PC-9 (cell line): ENCODE results near the gene ADAMTS13. TPM values are rescaled to one million over a fixed set of nuclear protein-coding genes. Genes with fewer than 3 reads are reported as not detected.

Experiments used
- BruUV-seq: library from RNA; stranded (reverse); fragments of 400-500 nt; replicated peaks from 2 replicates; lab custom pipeline; 2021; lab: Mats Ljungman, UMichigan
- CTCF ChIA-PET: fragments of 300-600 bp; sonication (Branson Sonifier 250); formaldehyde crosslinking; loops from one replicate; lab custom pipeline; 2022; ENCODE audit warnings: antibody characterized with exemption; lab: Charles Lee
- POLR2A ChIA-PET: fragments of 300-600 bp; sonication (Branson Sonifier 250); formaldehyde crosslinking; loops from one replicate; lab custom pipeline; 2022; ENCODE audit warnings: antibody characterized with exemption; ENCODE audit not compliant: unreplicated experiment; lab: Charles Lee
- DNase-seq, 2 experiments: peaks; one replicate each; pipeline versions ENCODE4 v3.0.0 to v3.0.0-alpha.2; 2015 to 2022; ENCODE audit warnings: mixed read lengths in 1 of 2
- H2AFZ ChIP-seq: fragments of 200-600 bp; sonication (generic); 2 replicates; pipeline ENCODE4 v1.8.1; 2017; ENCODE audit warnings: antibody characterized with exemption
- H3F3A ChIP-seq: fragments of 200-600 bp; sonication (generic); 2 replicates; pipeline ENCODE4 v1.8.1; 2017; ENCODE audit warnings: antibody characterized with exemption, mild to moderate bottlenecking, low read depth; ENCODE audit not compliant: insufficient read depth
- H3K27ac ChIP-seq: fragments of 200-600 bp; sonication (generic); 2 replicates; pipeline ENCODE4 v1.6.1; 2016; ENCODE audit warnings: mixed run types
- H3K27me3 ChIP-seq: fragments of 200-600 bp; sonication (generic); 2 replicates; pipeline ENCODE4 v1.6.1; 2016; ENCODE audit warnings: low read depth, mixed run types; ENCODE audit not compliant: insufficient read depth
- H3K36me3 ChIP-seq: fragments of 200-600 bp; sonication (generic); 2 replicates; pipeline ENCODE4 v1.6.1; 2016; ENCODE audit warnings: low read depth, mixed run types
- H3K4me1 ChIP-seq: fragments of 200-600 bp; sonication (generic); replicated peaks from 2 replicates; pipeline ENCODE4 v1.6.1; 2016; ENCODE audit warnings: mixed run types; ENCODE audit not compliant: insufficient read depth
- H3K4me2 ChIP-seq: fragments of 200-600 bp; sonication (generic); 2 replicates; pipeline ENCODE4 v1.6.1; 2017; ENCODE audit warnings: mixed run types
- H3K4me3 ChIP-seq: fragments of 200-600 bp; sonication (generic); 2 replicates; pipeline ENCODE4 v1.6.1; 2016; ENCODE audit warnings: mixed run types
- H3K79me2 ChIP-seq: fragments of 200-600 bp; sonication (generic); 2 replicates; pipeline ENCODE4 v1.6.1; 2017; ENCODE audit warnings: low read depth, mixed run types
- H3K9me2 ChIP-seq: fragments of 200-600 bp; sonication (generic); 2 replicates; pipeline ENCODE4 v1.8.1; 2017; ENCODE audit warnings: mild to moderate bottlenecking; ENCODE audit not compliant: insufficient read depth
- H3K9me3 ChIP-seq: fragments of 200-600 bp; sonication (generic); 2 replicates; pipeline ENCODE4 v1.8.1; 2016; ENCODE audit warnings: low read depth; ENCODE audit not compliant: insufficient read depth
- H4K20me1 ChIP-seq: fragments of 200-600 bp; sonication (generic); 2 replicates; pipeline ENCODE4 v1.8.1; 2017; ENCODE audit not compliant: insufficient read depth
- EZH2 ChIP-seq: fragments of 200-600 bp; sonication (generic); IDR thresholded peaks from 2 replicates; pipeline ENCODE4 v1.8.0; 2017; ENCODE audit warnings: antibody characterized with exemption, low read depth
- intact Hi-C: fragments of 100-400 bp; cut with micrococcal nuclease; formaldehyde crosslinking; loops from one replicate; pipeline ENCODE4 v1.10.0; 2022; ENCODE audit not compliant: unreplicated experiment
- total RNA-seq: library from RNA; stranded (reverse); gene quantifications from 2 replicates; pipeline ENCODE4 v1.2.3, GENCODE V29; 2021
- TF ChIP-seq, protein P1 (sequence below): fragments of 200-600 bp; sonication (generic); conservative IDR thresholded peaks from 2 replicates; pipeline ENCODE4 v1.6.1; 2017; ENCODE audit warnings: mixed run types, antibody characterized with exemption, mild to moderate bottlenecking, moderate library complexity

The ADAMTS13 gene
- total RNA-seq, 1 experiment from 2014 or later: 7.1 TPM

GRCh38 chr9:133452562-133452961, 30.4 kb downstream of the ADAMTS13 start:
- H3K27ac ChIP-seq: no peak overlapping the region
- H4K20me1 ChIP-seq: no peaks in the 10 kb centered on the region
- H3K4me3 ChIP-seq: no peak overlapping the region
- H3K36me3 ChIP-seq: no peaks in the 10 kb centered on the region
- peaks cover 8% of the 10 kb centered on the region for H3K4me1 ChIP-seq
- no peak for DNase-seq
- no peaks in the 10 kb centered on the region for H3K27me3 ChIP-seq
- TF ChIP-seq, protein P1, sequence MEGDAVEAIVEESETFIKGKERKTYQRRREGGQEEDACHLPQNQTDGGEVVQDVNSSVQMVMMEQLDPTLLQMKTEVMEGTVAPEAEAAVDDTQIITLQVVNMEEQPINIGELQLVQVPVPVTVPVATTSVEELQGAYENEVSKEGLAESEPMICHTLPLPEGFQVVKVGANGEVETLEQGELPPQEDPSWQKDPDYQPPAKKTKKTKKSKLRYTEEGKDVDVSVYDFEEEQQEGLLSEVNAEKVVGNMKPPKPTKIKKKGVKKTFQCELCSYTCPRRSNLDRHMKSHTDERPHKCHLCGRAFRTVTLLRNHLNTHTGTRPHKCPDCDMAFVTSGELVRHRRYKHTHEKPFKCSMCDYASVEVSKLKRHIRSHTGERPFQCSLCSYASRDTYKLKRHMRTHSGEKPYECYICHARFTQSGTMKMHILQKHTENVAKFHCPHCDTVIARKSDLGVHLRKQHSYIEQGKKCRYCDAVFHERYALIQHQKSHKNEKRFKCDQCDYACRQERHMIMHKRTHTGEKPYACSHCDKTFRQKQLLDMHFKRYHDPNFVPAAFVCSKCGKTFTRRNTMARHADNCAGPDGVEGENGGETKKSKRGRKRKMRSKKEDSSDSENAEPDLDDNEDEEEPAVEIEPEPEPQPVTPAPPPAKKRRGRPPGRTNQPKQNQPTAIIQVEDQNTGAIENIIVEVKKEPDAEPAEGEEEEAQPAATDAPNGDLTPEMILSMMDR: no peak
- TF ChIP-seq EZH2: no peak
- no TSS peak for BruUV-seq
- intact Hi-C loops: no loop called here
- POLR2A ChIA-PET: no interaction called here
- no peak overlapping the region for H3K4me2 ChIP-seq
- CTCF ChIA-PET: no interaction called here
- H3K9me2 ChIP-seq: no peaks in the 10 kb centered on the region
- no peaks in the 10 kb centered on the region for H3K9me3 ChIP-seq
- H3F3A ChIP-seq: no peaks in the 10 kb centered on the region
- H3K79me2 ChIP-seq: no peaks in the 10 kb centered on the region
- H2AFZ ChIP-seq: no peak overlapping the region

DNA sequence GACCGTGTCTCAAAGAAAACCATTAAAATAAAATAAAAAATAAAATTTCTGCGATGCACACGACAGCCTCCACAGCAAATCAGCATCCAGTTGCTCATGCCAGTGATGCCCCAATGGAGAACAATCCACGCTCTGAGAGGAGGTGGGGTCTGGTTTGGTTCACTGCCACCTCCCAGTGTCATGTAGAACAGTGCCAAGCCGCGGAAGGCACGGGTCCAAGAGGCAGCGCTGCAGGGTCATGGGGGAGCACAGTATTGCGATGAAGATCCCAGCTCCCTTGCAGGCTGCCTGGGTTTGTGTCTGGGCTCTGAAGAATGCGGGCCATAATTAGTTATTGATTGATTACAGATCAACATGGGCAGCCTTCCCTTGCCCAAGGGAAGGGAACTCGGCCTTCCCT, 31.5 kb downstream of the ADAMTS13 start:
- Histone ChIP-seq H3F3A (no peaks in the 10 kb centered on the region), H3K4me2 (no peak overlapping the region), H3K9me2 (no peaks in the 10 kb centered on the region), H3K27ac (no peak overlapping the region), H3K4me1 (peaks cover 8% of the 10 kb centered on the region), H3K79me2 (no peaks in the 10 kb centered on the region), H4K20me1 (no peaks in the 10 kb centered on the region), H3K4me3 (no peak overlapping the region), H3K9me3 (no peaks in the 10 kb centered on the region), H3K27me3 (no peaks in the 10 kb centered on the region), H3K36me3 (no peaks in the 10 kb centered on the region), H2AFZ (no peak overlapping the region)
- CTCF ChIA-PET: no interaction called here
- BruUV-seq: no TSS peak
- DNase-seq: no peak
- POLR2A ChIA-PET: no interaction called here
- TF ChIP-seq EZH2: no peak
- TF ChIP-seq, protein P1: no peak
- intact Hi-C loops: no loop called here

DNA sequence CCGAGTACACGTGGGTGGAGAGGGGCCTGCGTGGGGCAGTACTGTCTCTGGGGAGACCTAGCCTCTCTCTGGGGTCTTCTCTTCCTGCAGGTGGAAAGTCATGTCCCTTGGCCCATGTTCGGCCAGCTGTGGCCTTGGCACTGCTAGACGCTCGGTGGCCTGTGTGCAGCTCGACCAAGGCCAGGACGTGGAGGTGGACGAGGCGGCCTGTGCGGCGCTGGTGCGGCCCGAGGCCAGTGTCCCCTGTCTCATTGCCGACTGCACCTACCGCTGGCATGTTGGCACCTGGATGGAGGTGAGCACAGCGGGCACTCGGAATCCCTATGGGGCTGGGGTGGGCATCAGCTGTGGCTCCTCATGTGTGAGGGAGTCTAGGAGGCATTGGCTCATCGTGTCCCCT, 32.2 kb downstream of the ADAMTS13 start:
- H4K20me1 ChIP-seq: no peaks in the 10 kb centered on the region
- no peaks in the 10 kb centered on the region for H3K27me3 ChIP-seq
- POLR2A ChIA-PET: no interaction called here
- DNase-seq: no peak
- no peak overlapping the region for H3K4me3 ChIP-seq
- CTCF ChIA-PET: no interaction called here
- H3K9me2 ChIP-seq: no peaks in the 10 kb centered on the region
- H3K27ac ChIP-seq: no peak overlapping the region
- H3K79me2 ChIP-seq: no peaks in the 10 kb centered on the region
- H3K9me3 ChIP-seq: no peaks in the 10 kb centered on the region
- H3K4me1 ChIP-seq: peaks cover 8% of the 10 kb centered on the region
- H3K4me2 ChIP-seq: no peak overlapping the region
- intact Hi-C loops: no loop called here
- no TSS peak for BruUV-seq
- H2AFZ ChIP-seq: no peak overlapping the region
- TF ChIP-seq, protein P1: no peak
- TF ChIP-seq EZH2: no peak
- no peaks in the 10 kb centered on the region for H3K36me3 ChIP-seq
- no peaks in the 10 kb centered on the region for H3F3A ChIP-seq
